Measurements from ENCODE around the gene GSTT4.

- TF ChIP-seq, protein P1, sequence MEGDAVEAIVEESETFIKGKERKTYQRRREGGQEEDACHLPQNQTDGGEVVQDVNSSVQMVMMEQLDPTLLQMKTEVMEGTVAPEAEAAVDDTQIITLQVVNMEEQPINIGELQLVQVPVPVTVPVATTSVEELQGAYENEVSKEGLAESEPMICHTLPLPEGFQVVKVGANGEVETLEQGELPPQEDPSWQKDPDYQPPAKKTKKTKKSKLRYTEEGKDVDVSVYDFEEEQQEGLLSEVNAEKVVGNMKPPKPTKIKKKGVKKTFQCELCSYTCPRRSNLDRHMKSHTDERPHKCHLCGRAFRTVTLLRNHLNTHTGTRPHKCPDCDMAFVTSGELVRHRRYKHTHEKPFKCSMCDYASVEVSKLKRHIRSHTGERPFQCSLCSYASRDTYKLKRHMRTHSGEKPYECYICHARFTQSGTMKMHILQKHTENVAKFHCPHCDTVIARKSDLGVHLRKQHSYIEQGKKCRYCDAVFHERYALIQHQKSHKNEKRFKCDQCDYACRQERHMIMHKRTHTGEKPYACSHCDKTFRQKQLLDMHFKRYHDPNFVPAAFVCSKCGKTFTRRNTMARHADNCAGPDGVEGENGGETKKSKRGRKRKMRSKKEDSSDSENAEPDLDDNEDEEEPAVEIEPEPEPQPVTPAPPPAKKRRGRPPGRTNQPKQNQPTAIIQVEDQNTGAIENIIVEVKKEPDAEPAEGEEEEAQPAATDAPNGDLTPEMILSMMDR (IDR thresholded peaks at IDR 0.05): no peak
- no peak for TF ChIP-seq POLR2A (IDR thresholded peaks at IDR 0.05)
Observed at GRCh38 chr22:24033731-24034130, 28.5 kb upstream of the GSTT4 start.

Measured in body of pancreas (tissue), 4 donors.